Caki2 (cell line): ENCODE results near the gene GRIP2. TPM values are rescaled to one million over a fixed set of nuclear protein-coding genes. Genes with fewer than 3 reads are reported as not detected.
"Not testable (repeated sequence)": the region's sequence is repeated elsewhere in the genome, so short reads cannot be mapped to it uniquely, and the experiment has no call there.

Experiments used
- DNase-seq: peaks from one replicate; pipeline ENCODE4 v3.0.0-alpha.2; 2015; ENCODE audit warnings: low read depth
- in situ Hi-C: cut with HindIII; loops from 2 replicates; pipeline ENCODE4 v1.10.0; 2016; ENCODE audit warnings: low sequenced_read_pairs, low pct_unique_long_range_greater_than_20kb, mixed read lengths
- total RNA-seq: library from RNA; depleted of rRNA; stranded (reverse); fragments of >200 nt; shearing (Covaris generic); gene quantifications from 2 replicates; pipeline ENCODE4 v1.2.3, GENCODE V29; 2014; ENCODE audit warnings: low replicate concordance

Gene GRIP2
- total RNA-seq, 1 experiment from 2014 or later, result 0.68 TPM

- in situ Hi-C loops, result no loop called here
- no peak for DNase-seq
Observed at GRCh38 chr3:14525685-14526631, 14.2 kb downstream of the GRIP2 start.

- DNase-seq, result no peak
- in situ Hi-C loops, result no loop called here
Observed at GRCh38 chr3:14524920-14525660, 15.1 kb downstream of the GRIP2 start.

GRCh38 chr3:14524311-14524711, 15.8 kb downstream of the GRIP2 start:
- DNase-seq, result no peak
- in situ Hi-C loops, result no loop called here

GRCh38 chr3:14523792-14524191, 16.4 kb downstream of the GRIP2 start:
- no peak for DNase-seq
- in situ Hi-C loops, result no loop called here

- in situ Hi-C loops, result no loop called here
- no peak for DNase-seq
Observed at GRCh38 chr3:14522768-14523167, 17.4 kb downstream of the GRIP2 start.

- no peak for DNase-seq
- in situ Hi-C loops, result no loop called here
Observed at GRCh38 chr3:14522129-14522691, 17.9 kb downstream of the GRIP2 start.

- DNase-seq, result no peak
Observed at GRCh38 chr3:14521611-14522010, 18.5 kb downstream of the GRIP2 start.

GRCh38 chr3:14520967-14521366, 19.2 kb downstream of the GRIP2 start:
- no peak for DNase-seq
- in situ Hi-C loops, result no loop called here

More at GRCh38 chr3:14521611-14522010, 18.5 kb downstream of the GRIP2 start:
- in situ Hi-C loops, result no loop called here

- in situ Hi-C loops, result no loop called here
- no peak for DNase-seq
Observed at GRCh38 chr3:14520149-14520548, 20.0 kb downstream of the GRIP2 start.

GRCh38 chr3:14519406-14519805, 20.7 kb downstream of the GRIP2 start:
- DNase-seq, result no peak
- in situ Hi-C loops, result no loop called here

- DNase-seq, result no peak
- in situ Hi-C loops, result no loop called here
Observed at GRCh38 chr3:14518893-14519292, 21.2 kb downstream of the GRIP2 start.

- DNase-seq, result no peak
- in situ Hi-C loops, result no loop called here
Observed at GRCh38 chr3:14518432-14518802, 21.7 kb downstream of the GRIP2 start.

GRCh38 chr3:14517601-14518431, 22.3 kb downstream of the GRIP2 start:
- no peak for DNase-seq
- in situ Hi-C loops, result no loop called here

- no peak for DNase-seq
- in situ Hi-C loops, result no loop called here
Observed at GRCh38 chr3:14516738-14517345, 23.3 kb downstream of the GRIP2 start.

- in situ Hi-C loops, result not testable (repeated sequence)
Observed at GRCh38 chr3:14515526-14515925, 24.6 kb downstream of the GRIP2 start.

GRCh38 chr3:14514323-14514720, 25.8 kb downstream of the GRIP2 start:
- in situ Hi-C loops, result no loop called here
- no peak for DNase-seq

More at GRCh38 chr3:14515526-14515925, 24.6 kb downstream of the GRIP2 start:
- not testable (repeated sequence) for DNase-seq

- in situ Hi-C loops, result no loop called here
- DNase-seq, result no peak
Observed at GRCh38 chr3:14513566-14514322, 26.4 kb downstream of the GRIP2 start.
